Fibroblast of pulmonary artery (primary cell): ENCODE data around the gene PACS1.

Source experiments
- DNase-seq: peaks from one replicate; pipeline ENCODE4 v3.0.0-alpha.2; 2010; ENCODE audit warnings: low read depth
- H3K4me3 ChIP-seq: replicated peaks from 2 replicates; pipeline ENCODE4 v1.5.1; 2011; ENCODE audit warnings: low read depth, mild to moderate bottlenecking, control low read depth, low read length, moderate library complexity
- TF ChIP-seq, protein P1 (sequence below): IDR thresholded peaks from 2 replicates; pipeline ENCODE4 v1.5.1; 2011; ENCODE audit warnings: mild to moderate bottlenecking, control low read depth, low read length, inconsistent platforms; ENCODE audit errors: missing control alignments

The PACS1 gene

DNA sequence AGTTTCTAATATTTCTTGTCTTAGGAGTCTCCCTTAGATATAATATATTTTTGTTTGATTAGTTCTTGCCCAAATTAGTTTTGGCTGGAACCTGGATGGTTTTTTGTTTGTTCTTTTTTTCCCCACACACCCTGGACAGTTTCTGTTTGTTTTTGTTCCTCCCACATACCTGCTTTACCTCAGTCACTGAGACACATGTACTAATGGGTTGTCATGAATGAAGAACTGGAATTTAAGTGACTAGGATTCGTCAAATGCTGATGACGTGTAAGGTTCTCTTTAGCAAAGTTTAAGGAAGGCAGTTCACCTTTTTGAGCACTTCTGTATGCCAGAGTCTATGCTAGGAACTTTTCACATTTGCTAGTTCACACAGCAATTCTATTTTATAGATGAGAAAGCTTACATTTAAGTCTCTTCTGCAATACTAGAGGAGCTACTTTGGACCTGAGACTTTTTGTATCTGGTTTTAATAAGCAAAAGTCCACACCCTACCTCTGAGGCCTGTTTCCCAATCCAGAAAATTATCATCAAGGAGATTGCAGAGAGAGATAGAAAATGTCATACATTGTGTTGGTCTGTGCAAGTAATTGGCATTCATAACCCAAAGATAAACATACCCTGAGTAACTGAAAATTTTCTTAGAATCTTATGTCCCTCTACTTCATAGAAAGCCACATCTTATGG lies 111.7 kb downstream of the PACS1 start:
- TF ChIP-seq, protein P1, sequence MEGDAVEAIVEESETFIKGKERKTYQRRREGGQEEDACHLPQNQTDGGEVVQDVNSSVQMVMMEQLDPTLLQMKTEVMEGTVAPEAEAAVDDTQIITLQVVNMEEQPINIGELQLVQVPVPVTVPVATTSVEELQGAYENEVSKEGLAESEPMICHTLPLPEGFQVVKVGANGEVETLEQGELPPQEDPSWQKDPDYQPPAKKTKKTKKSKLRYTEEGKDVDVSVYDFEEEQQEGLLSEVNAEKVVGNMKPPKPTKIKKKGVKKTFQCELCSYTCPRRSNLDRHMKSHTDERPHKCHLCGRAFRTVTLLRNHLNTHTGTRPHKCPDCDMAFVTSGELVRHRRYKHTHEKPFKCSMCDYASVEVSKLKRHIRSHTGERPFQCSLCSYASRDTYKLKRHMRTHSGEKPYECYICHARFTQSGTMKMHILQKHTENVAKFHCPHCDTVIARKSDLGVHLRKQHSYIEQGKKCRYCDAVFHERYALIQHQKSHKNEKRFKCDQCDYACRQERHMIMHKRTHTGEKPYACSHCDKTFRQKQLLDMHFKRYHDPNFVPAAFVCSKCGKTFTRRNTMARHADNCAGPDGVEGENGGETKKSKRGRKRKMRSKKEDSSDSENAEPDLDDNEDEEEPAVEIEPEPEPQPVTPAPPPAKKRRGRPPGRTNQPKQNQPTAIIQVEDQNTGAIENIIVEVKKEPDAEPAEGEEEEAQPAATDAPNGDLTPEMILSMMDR: no peak
- no peak for DNase-seq
- no peak overlapping the region for H3K4me3 ChIP-seq

DNA sequence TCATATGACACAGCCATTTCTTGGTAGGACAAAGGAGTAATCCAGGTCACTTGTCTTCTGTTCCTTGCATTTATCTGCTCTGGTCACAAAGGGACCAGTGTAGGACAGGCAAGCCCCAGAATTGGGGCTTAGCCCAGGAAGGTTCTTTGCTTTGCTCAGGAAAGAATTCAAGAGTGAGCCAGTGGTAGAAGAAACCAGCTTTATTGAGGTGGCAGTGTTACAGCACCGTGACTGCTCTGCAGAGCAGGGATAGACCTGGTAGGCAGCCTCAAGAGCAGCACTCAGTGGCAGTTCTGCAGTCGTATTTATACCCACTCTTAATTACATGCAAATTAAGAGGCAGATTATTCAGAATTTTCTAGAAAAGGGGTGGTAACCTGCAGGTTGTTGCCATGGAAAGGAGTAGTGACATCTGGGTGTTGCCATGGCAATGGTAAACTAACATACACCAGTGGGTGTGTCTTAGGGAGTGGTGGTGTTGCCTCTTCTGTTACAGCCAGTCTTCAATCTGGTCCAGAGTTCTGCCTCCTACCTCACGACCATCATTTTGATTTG lies 113.5 kb downstream of the PACS1 start:
- no peak for DNase-seq
- no peak overlapping the region for H3K4me3 ChIP-seq
- TF ChIP-seq, protein P1: no peak

DNA sequence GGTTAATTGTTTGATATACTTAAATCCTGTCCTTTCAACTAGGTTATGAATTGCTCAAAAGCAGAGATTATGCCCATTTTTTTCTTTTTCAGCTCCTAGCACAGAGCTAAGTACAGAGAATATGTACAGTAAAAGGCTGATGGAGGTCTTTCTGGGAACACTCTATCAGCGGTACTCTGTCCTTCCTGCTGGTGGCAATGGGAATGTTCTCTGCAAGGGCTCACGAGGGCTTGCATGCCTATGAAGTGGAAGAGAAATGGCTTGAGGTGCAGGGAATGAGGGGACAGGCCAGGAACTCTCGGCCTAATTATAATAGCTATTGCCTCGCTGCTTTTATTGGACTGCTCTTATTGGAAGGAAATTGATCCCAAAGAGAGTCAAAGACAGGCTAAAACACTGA lies 114.7 kb downstream of the PACS1 start:
- TF ChIP-seq, protein P1: no peak
- DNase-seq: no peak
- no peak overlapping the region for H3K4me3 ChIP-seq

DNA sequence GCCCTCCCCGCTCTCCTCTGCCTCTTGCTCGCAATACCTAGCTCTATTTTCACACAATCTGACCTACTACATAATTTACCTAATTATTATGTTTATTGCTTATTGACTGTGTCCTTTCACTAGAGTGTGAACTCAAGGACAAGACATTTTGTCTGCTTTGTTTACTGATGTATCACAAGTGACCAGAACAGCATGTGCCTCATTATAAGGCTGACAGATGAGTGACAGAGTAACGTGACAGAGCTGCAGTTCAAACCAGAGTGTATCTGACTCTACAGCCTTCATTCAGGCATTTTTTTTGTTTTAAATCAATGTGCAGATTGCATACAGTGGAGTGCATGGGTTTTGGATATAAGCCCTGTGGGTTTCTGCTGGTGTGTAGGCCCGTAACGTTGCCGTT lies 116.4 kb downstream of the PACS1 start:
- TF ChIP-seq, protein P1: no peak
- no peak for DNase-seq
- H3K4me3 ChIP-seq: no peak overlapping the region

DNA sequence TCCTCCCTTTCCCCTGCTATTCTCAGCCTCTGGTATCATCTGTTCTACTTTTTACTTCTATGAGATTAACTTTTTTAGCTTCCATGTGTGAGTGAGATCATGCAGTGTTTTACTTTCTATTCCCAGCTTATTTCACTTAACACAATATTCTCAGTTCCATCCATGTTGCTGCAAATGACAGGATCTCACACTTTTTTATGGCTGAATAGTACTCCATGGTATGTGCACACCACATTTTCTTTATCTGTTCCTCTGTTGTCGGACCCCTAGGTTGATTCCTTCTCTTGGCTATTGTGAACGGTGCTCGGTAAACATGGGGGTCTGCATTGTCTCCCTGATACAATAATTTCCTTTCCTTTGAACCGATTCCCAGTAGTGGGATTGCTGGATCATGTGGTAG lies 117.4 kb downstream of the PACS1 start:
- no peak for DNase-seq
- TF ChIP-seq, protein P1: no peak
- no peak overlapping the region for H3K4me3 ChIP-seq

DNA sequence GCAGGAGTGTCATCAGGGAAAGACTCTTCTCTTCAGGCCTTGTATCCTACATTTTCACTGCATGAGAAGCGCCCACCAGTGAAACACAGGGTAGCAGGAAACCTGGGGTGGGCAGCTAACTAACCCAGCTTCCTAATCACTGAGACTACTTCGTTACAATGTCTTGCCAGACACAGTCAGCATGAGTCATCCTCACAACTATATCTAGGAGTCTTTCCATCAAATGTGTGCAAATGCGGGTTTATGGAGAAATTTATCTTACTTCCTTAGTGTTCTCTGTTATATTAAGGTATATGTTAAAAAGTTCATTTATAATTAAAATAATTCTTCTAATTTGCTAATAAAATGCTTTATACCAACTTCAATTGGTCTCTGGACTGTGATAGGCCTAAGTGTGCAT lies 118.5 kb downstream of the PACS1 start:
- H3K4me3 ChIP-seq: no peak overlapping the region
- TF ChIP-seq, protein P1: no peak
- DNase-seq: peak; percentile 73
